Skin epidermis (tissue), 12 donors: ENCODE data around the gene INTS6L.

Source experiments
- H3K27ac ChIP-seq, 21 experiments: fragments of 200-600 bp; sonication (generic) in 11 of 21; one replicate each; pipeline ENCODE4 v1.5.0; 2020; ENCODE audit warnings: mild to moderate bottlenecking in 3 of 21, inconsistent platforms in 2 of 21, moderate library complexity in 2 of 21
- H3K4me3 ChIP-seq, 7 experiments: fragments of 200-600 bp; sonication (generic) in 2 of 7; one replicate each; pipeline ENCODE4 v1.5.0; 2020; ENCODE audit warnings: inconsistent platforms in 2 of 7, mild to moderate bottlenecking in 2 of 7, moderate library complexity in 1 of 7

The INTS6L gene

GRCh38 chrX:135520553-135521404 lies at the start of gene INTS6L:
TSS of gene INTS6L (plus strand) at chrX:135520660. CDS start at chrX:135520993, 333 bp downstream.
- H3K27ac ChIP-seq, result peak within 1 kb of the TSS; percentile 78 to 99 (median 94)
- peak within 1 kb of the TSS; percentile 52 to 77 (median 69) for H3K4me3 ChIP-seq

- no peak overlapping the region for H3K4me3 ChIP-seq
- H3K27ac ChIP-seq, result no peak overlapping the region
Observed at GRCh38 chrX:135476378-135476777, 44.1 kb upstream of the INTS6L start.

- Histone ChIP-seq H3K27ac (no peak overlapping the region), H3K4me3 (no peak overlapping the region)
Observed at GRCh38 chrX:135477576-135477975, 42.9 kb upstream of the INTS6L start.

GRCh38 chrX:135480076-135480475 lies 40.4 kb upstream of the INTS6L start:
- Histone ChIP-seq H3K4me3 (no peak overlapping the region), H3K27ac (no peak overlapping the region)

GRCh38 chrX:135481696-135482179 lies 38.7 kb upstream of the INTS6L start:
- no peak overlapping the region for H3K4me3 ChIP-seq
- H3K27ac ChIP-seq, result no peak overlapping the region

GRCh38 chrX:135484641-135485289 lies 35.7 kb upstream of the INTS6L start:
- H3K4me3 ChIP-seq, result no peak overlapping the region

GRCh38 chrX:135489542-135489941 lies 30.9 kb upstream of the INTS6L start:
- no peak overlapping the region for H3K27ac ChIP-seq
- H3K4me3 ChIP-seq, result no peak overlapping the region

More at GRCh38 chrX:135484641-135485289, 35.7 kb upstream of the INTS6L start:
- H3K27ac ChIP-seq, result no peak overlapping the region

GRCh38 chrX:135490979-135491514 lies 29.4 kb upstream of the INTS6L start:
- H3K27ac ChIP-seq, result no peak overlapping the region

GRCh38 chrX:135494453-135494852 lies 26.0 kb upstream of the INTS6L start:
- no peak overlapping the region for H3K4me3 ChIP-seq

More at GRCh38 chrX:135490979-135491514, 29.4 kb upstream of the INTS6L start:
- no peak overlapping the region for H3K4me3 ChIP-seq

GRCh38 chrX:135497736-135498135 lies 22.7 kb upstream of the INTS6L start:
- H3K27ac ChIP-seq, result no peak overlapping the region
- H3K4me3 ChIP-seq, result no peak overlapping the region

More at GRCh38 chrX:135494453-135494852, 26.0 kb upstream of the INTS6L start:
- H3K27ac ChIP-seq, result no peak overlapping the region

- Histone ChIP-seq H3K4me3 (no peak overlapping the region), H3K27ac (no peak overlapping the region)
Observed at GRCh38 chrX:135498236-135498635, 22.2 kb upstream of the INTS6L start.

- Histone ChIP-seq H3K27ac (no peak overlapping the region), H3K4me3 (no peak overlapping the region)
Observed at GRCh38 chrX:135505351-135505750, 15.1 kb upstream of the INTS6L start.

GRCh38 chrX:135509885-135510284 lies 10.6 kb upstream of the INTS6L start:
- no peak overlapping the region for H3K27ac ChIP-seq

GRCh38 chrX:135512508-135513129 lies 7.8 kb upstream of the INTS6L start:
- Histone ChIP-seq H3K27ac (no peak overlapping the region), H3K4me3 (no peak overlapping the region)

More at GRCh38 chrX:135509885-135510284, 10.6 kb upstream of the INTS6L start:
- no peak overlapping the region for H3K4me3 ChIP-seq

- no peak overlapping the region for H3K27ac ChIP-seq
- H3K4me3 ChIP-seq, result no peak overlapping the region
Observed at GRCh38 chrX:135513130-135513515, 7.3 kb upstream of the INTS6L start.

- no peak overlapping the region for H3K27ac ChIP-seq
- H3K4me3 ChIP-seq, result no peak overlapping the region
Observed at GRCh38 chrX:135516376-135516775, 4.1 kb upstream of the INTS6L start.

GRCh38 chrX:135518161-135518560 lies 2.3 kb upstream of the INTS6L start:
- no peak overlapping the region for H3K4me3 ChIP-seq
- no peak overlapping the region for H3K27ac ChIP-seq

- Histone ChIP-seq H3K4me3 (peak overlapping the region; percentile 5 to 77 (median 54)), H3K27ac (peak overlapping the region in 12 of 21 experiments; percentile 17 to 98 (median 58))
Observed at GRCh38 chrX:135520022-135520552, 373 bp upstream of the INTS6L start.

GRCh38 chrX:135521405-135522131 lies 1.1 kb downstream of the INTS6L start:
- peak overlapping the region; percentile 52 to 77 (median 69) for H3K4me3 ChIP-seq
- H3K27ac ChIP-seq, result peak overlapping the region; percentile 78 to 99 (median 94)
